Measurements from ENCODE around the gene WDFY3. TPM values are rescaled to one million over a fixed set of nuclear protein-coding genes. Genes with fewer than 3 reads are reported as not detected.

WDFY3 gene
- total RNA-seq, 1 experiment from 2014 or later, result 39.9 TPM

DNA sequence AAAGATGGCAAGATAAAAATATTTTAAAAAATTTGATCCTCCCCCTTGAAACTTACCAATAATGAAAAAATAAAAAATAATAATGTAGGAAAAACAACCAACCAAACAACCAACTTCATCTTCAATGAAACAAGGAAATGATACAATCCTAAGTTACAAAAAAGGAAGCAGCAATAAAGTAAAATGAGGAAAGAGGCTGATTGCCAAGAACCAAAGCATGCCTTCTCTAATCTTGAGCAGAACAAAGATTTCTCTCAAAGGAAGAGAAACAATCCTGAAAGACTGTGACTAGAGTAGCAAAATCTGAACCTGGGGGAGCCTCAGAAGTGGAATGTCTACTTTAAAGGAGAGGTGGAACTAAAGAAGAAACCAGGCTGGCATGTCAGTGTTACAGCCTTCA lies 10.9 kb upstream of the WDFY3 start (continued):
- TF ChIP-seq, protein P1, sequence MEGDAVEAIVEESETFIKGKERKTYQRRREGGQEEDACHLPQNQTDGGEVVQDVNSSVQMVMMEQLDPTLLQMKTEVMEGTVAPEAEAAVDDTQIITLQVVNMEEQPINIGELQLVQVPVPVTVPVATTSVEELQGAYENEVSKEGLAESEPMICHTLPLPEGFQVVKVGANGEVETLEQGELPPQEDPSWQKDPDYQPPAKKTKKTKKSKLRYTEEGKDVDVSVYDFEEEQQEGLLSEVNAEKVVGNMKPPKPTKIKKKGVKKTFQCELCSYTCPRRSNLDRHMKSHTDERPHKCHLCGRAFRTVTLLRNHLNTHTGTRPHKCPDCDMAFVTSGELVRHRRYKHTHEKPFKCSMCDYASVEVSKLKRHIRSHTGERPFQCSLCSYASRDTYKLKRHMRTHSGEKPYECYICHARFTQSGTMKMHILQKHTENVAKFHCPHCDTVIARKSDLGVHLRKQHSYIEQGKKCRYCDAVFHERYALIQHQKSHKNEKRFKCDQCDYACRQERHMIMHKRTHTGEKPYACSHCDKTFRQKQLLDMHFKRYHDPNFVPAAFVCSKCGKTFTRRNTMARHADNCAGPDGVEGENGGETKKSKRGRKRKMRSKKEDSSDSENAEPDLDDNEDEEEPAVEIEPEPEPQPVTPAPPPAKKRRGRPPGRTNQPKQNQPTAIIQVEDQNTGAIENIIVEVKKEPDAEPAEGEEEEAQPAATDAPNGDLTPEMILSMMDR (IDR thresholded peaks at IDR 0.05 in 2 of 3, conservative IDR thresholded peaks at IDR 0.05 in 1 of 3; ENCODE audit: borderline replicate concordance in 1 of 3, insufficient read depth in 1 of 3, low read depth in 2 of 3, low read length in 2 of 3), result no peak
- no peak for TF ChIP-seq SIN3A (IDR thresholded peaks at IDR 0.05; ENCODE audit: low read depth)

DNA sequence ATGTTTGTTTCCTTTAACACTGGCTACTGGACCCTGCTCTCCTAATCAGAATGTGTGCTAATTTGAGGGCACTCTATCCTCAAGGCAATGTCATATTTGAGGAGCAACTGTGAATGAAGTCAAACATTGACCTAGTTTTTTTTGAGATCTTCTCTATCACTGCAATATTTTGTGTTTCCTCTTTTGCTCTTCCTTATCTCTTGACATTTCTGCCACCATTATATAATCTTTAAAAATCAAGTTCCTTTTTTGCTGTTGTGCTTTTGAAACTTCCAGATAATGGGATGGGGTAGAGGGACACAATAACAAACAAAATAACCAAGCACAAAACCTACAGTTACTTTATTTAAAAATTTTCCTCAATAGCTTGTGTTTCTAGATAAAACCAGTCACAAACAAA lies 7.4 kb upstream of the WDFY3 start:
- ChIA-PET POLR2A (no interaction called here), CTCF (no interaction called here), RAD21 (ENCODE audit: low non-redundant PET in 1 of 2, low total read pairs in 2 of 2, uncharacterized antibody in 2 of 2, unreplicated experiment in 2 of 2) (interaction anchor here in 1 of 2 experiments (0.5 kb wide), 1 partner anchor 49 kb away, joined by 3 read pairs; no protein-coding TSS in a partner anchor)
- no peaks in the 10 kb centered on the region for H3K36me3 ChIP-seq (ENCODE audit: control insufficient read depth in 1 of 2, insufficient read depth in 2 of 2, low read length in 2 of 2)
- no peak for DNase-seq (ENCODE audit: low read depth, low spot score)
- H3K4me1 ChIP-seq (ENCODE audit: control insufficient read depth in 1 of 2, insufficient read depth in 2 of 2, low read length in 2 of 2), result no peaks in the 10 kb centered on the region
- no peaks in the 10 kb centered on the region for H3K9me3 ChIP-seq (ENCODE audit: control insufficient read depth in 1 of 2, insufficient read depth in 1 of 2, low read depth in 1 of 2, low read length in 2 of 2)
- no TSS peak for BruUV-seq (replicated peaks)
- H3K4me2 ChIP-seq (ENCODE audit: low read length), result no peak overlapping the region
- intact Hi-C loops (cut with micrococcal nuclease), result loop anchor here (10.0 kb wide), 2 partner anchors 1069 to 1329 kb away; no protein-coding TSS in a partner anchor
- ATAC-seq, result no peak
- no peaks in the 10 kb centered on the region for H3K79me2 ChIP-seq (ENCODE audit: insufficient read depth, low read length)
- no peak overlapping the region for H3K4me3 ChIP-seq (replicated peaks in 1 of 2; ENCODE audit: low read depth in 1 of 2, low read length in 2 of 2)
- TF ChIP-seq, protein P2, sequence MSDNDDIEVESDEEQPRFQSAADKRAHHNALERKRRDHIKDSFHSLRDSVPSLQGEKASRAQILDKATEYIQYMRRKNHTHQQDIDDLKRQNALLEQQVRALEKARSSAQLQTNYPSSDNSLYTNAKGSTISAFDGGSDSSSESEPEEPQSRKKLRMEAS (IDR thresholded peaks at IDR 0.05), result no peak
- TF ChIP-seq FOSL1 (IDR thresholded peaks at IDR 0.05; ENCODE audit: low read depth) (no peak), EZH2 (IDR thresholded peaks at IDR 0.05) (no peak), CBX3 (IDR thresholded peaks at IDR 0.05; ENCODE audit: low read depth) (no peak), ZFX (IDR thresholded peaks at IDR 0.05) (no peak), RAD21 (IDR thresholded peaks at IDR 0.05; ENCODE audit: low read depth) (no peak), SRF (IDR thresholded peaks at IDR 0.05; ENCODE audit: low read depth) (no peak), SIN3A (IDR thresholded peaks at IDR 0.05; ENCODE audit: low read depth) (no peak), ELF1 (IDR thresholded peaks at IDR 0.05; ENCODE audit: borderline replicate concordance, low read depth) (no peak), POLR2A (IDR thresholded peaks at IDR 0.05; ENCODE audit: borderline replicate concordance, extremely low read depth, insufficient read depth, insufficient read length) (no peak), CEBPB (IDR thresholded peaks at IDR 0.05; ENCODE audit: low read depth) (no peak), EGR1 (IDR thresholded peaks at IDR 0.05; ENCODE audit: low read depth) (no peak), YY1 (IDR thresholded peaks at IDR 0.05; ENCODE audit: extremely low read depth, insufficient replicate concordance, low read depth, low read length) (no peak), EZH2phosphoT487 (IDR thresholded peaks at IDR 0.05; ENCODE audit: borderline replicate concordance) (no peak)
- TF ChIP-seq, protein P1 (IDR thresholded peaks at IDR 0.05 in 2 of 3, conservative IDR thresholded peaks at IDR 0.05 in 1 of 3; ENCODE audit: borderline replicate concordance in 1 of 3, insufficient read depth in 1 of 3, low read depth in 2 of 3, low read length in 2 of 3), result no peak
- TF ChIP-seq, protein P3, sequence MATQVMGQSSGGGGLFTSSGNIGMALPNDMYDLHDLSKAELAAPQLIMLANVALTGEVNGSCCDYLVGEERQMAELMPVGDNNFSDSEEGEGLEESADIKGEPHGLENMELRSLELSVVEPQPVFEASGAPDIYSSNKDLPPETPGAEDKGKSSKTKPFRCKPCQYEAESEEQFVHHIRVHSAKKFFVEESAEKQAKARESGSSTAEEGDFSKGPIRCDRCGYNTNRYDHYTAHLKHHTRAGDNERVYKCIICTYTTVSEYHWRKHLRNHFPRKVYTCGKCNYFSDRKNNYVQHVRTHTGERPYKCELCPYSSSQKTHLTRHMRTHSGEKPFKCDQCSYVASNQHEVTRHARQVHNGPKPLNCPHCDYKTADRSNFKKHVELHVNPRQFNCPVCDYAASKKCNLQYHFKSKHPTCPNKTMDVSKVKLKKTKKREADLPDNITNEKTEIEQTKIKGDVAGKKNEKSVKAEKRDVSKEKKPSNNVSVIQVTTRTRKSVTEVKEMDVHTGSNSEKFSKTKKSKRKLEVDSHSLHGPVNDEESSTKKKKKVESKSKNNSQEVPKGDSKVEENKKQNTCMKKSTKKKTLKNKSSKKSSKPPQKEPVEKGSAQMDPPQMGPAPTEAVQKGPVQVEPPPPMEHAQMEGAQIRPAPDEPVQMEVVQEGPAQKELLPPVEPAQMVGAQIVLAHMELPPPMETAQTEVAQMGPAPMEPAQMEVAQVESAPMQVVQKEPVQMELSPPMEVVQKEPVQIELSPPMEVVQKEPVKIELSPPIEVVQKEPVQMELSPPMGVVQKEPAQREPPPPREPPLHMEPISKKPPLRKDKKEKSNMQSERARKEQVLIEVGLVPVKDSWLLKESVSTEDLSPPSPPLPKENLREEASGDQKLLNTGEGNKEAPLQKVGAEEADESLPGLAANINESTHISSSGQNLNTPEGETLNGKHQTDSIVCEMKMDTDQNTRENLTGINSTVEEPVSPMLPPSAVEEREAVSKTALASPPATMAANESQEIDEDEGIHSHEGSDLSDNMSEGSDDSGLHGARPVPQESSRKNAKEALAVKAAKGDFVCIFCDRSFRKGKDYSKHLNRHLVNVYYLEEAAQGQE (IDR thresholded peaks at IDR 0.05; ENCODE audit: low read depth), result no peak
- TF ChIP-seq, protein P4, sequence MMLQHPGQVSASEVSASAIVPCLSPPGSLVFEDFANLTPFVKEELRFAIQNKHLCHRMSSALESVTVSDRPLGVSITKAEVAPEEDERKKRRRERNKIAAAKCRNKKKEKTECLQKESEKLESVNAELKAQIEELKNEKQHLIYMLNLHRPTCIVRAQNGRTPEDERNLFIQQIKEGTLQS (IDR thresholded peaks at IDR 0.05), result no peak
- no peak overlapping the region for H3K27ac ChIP-seq (ENCODE audit: low read depth, low read length)
- no peaks in the 10 kb centered on the region for H3K27me3 ChIP-seq (ENCODE audit: insufficient read depth, low read length)
- no peak overlapping the region for H2AFZ ChIP-seq (ENCODE audit: low read depth, low read length, poor library complexity, severe bottlenecking)
- H4K20me1 ChIP-seq (ENCODE audit: insufficient read depth), result no peaks in the 10 kb centered on the region
- H3K9me2 ChIP-seq (ENCODE audit: insufficient read depth), result no peaks in the 10 kb centered on the region
- H3K9ac ChIP-seq (ENCODE audit: low read length), result no peak overlapping the region

Measured in HCT116 (cell line).